IMR-90 (cell line): ENCODE results near the gene MTMR4. TPM values are rescaled to one million over a fixed set of nuclear protein-coding genes. Genes with fewer than 3 reads are reported as not detected.

Experiments used
- ATAC-seq: fragments of 200-7000 bp; cut with Tn5 transposase; 2 replicates; pipeline ENCODE4 v1.9.1; 2020; ENCODE audit warnings: low read depth, mild to moderate bottlenecking, moderate library complexity
- BruUV-seq: library from RNA; stranded (reverse); fragments of 400-500 nt; replicated peaks from 2 replicates; lab custom pipeline; 2021; lab: Mats Ljungman, UMichigan
- CTCF ChIA-PET: fragments of 300-600 bp; formaldehyde crosslinking; extraction: SDS; loops from one replicate; lab custom pipeline; 2021; ENCODE audit warnings: antibody characterized with exemption; lab: Yijun Ruan, JAX
- POLR2A ChIA-PET: fragments of 300-600 bp; sonication (Branson Sonifier 250); formaldehyde crosslinking; loops from one replicate; lab custom pipeline; 2022; ENCODE audit warnings: antibody characterized with exemption; ENCODE audit not compliant: unreplicated experiment; lab: Charles Lee
- DNase-seq: peaks from one replicate; pipeline ENCODE4 v3.0.0; 2013
- H2AFZ ChIP-seq: replicated peaks from 2 replicates; pipeline ENCODE3; 2013; ENCODE audit warnings: low read length, mild to moderate bottlenecking; ENCODE audit not compliant: poor library complexity
- H2AK5ac ChIP-seq: 2 replicates; pipeline ENCODE4 v1.6.1; 2013; ENCODE audit warnings: low read depth, low read length, inconsistent platforms
- H2AK9ac ChIP-seq: replicated peaks from 2 replicates; pipeline ENCODE3; 2013; ENCODE audit warnings: mild to moderate bottlenecking, low read depth, low read length, moderate library complexity; ENCODE audit not compliant: poor library complexity
- H2BK120ac ChIP-seq: 2 replicates; pipeline ENCODE4 v1.6.1; 2013; ENCODE audit warnings: low read depth, low read length, inconsistent platforms
- H2BK15ac ChIP-seq: 3 replicates; pipeline ENCODE4 v1.6.1; 2013; ENCODE audit warnings: low read depth, low read length, inconsistent platforms
- H2BK20ac ChIP-seq: 2 replicates; pipeline ENCODE4 v1.6.1; 2013; ENCODE audit warnings: low read depth, mild to moderate bottlenecking, inconsistent platforms, low read length, moderate library complexity
- H2BK5ac ChIP-seq: 2 replicates; pipeline ENCODE4 v1.6.1; 2013; ENCODE audit warnings: mild to moderate bottlenecking, low read depth, low read length, inconsistent platforms; ENCODE audit not compliant: poor library complexity, severe bottlenecking
- H3K14ac ChIP-seq: replicated peaks from 2 replicates; pipeline ENCODE4 v1.6.1; 2013; ENCODE audit warnings: low read depth, low read length, inconsistent platforms
- H3K18ac ChIP-seq: 2 replicates; pipeline ENCODE4 v1.6.1; 2013; ENCODE audit warnings: low read depth, low read length, control low read depth
- H3K23ac ChIP-seq: 2 replicates; pipeline ENCODE4 v1.6.1; 2013; ENCODE audit warnings: low read depth, low read length, inconsistent platforms
- H3K27ac ChIP-seq: 2 replicates; pipeline ENCODE4 v1.5.1; 2013; ENCODE audit warnings: mild to moderate bottlenecking, control low read depth, low read length; ENCODE audit not compliant: insufficient read depth
- H3K27me3 ChIP-seq: 2 replicates; pipeline ENCODE4 v1.6.1; 2013; ENCODE audit warnings: low read length; ENCODE audit not compliant: control insufficient read depth, insufficient read depth
- H3K36me3 ChIP-seq: 2 replicates; pipeline ENCODE4 v1.6.1; 2013; ENCODE audit warnings: low read length, mixed read lengths; ENCODE audit not compliant: control insufficient read depth, insufficient read depth
- H3K4ac ChIP-seq: 2 replicates; pipeline ENCODE4 v1.6.1; 2013; ENCODE audit warnings: low read depth, low read length, inconsistent platforms
- H3K4me1 ChIP-seq: 2 replicates; pipeline ENCODE4 v1.6.1; 2013; ENCODE audit warnings: low read length, mixed read lengths; ENCODE audit not compliant: control insufficient read depth, insufficient read depth
- H3K4me2 ChIP-seq: 2 replicates; pipeline ENCODE4 v1.6.1; 2013; ENCODE audit warnings: low read depth, mild to moderate bottlenecking, control low read depth, low read length, moderate library complexity
- H3K4me3 ChIP-seq: 2 replicates; pipeline ENCODE4 v1.5.1; 2013; ENCODE audit warnings: low read depth, mild to moderate bottlenecking, control low read depth, low read length, moderate library complexity; ENCODE audit not compliant: insufficient read depth
- H3K56ac ChIP-seq: 2 replicates; pipeline ENCODE4 v1.6.1; 2013; ENCODE audit warnings: low read length, inconsistent platforms; ENCODE audit not compliant: insufficient read depth; ENCODE audit errors: extremely low read depth
- H3K79me1 ChIP-seq, 2 experiments: 2 replicates each; pipeline ENCODE4 v1.6.1; 2013; ENCODE audit warnings: low read length in 2 of 2, inconsistent platforms in 1 of 2, low read depth in 1 of 2
- H3K9ac ChIP-seq: 2 replicates; pipeline ENCODE4 v1.6.1; 2013; ENCODE audit warnings: low read depth, low read length, control low read depth
- H3K9me1 ChIP-seq: 2 replicates; pipeline ENCODE4 v1.6.1; 2013; ENCODE audit warnings: low read length, inconsistent platforms; ENCODE audit not compliant: insufficient read depth
- H3K9me3 ChIP-seq: 2 replicates; pipeline ENCODE4 v1.6.1; 2013; ENCODE audit warnings: low read length; ENCODE audit not compliant: control insufficient read depth, insufficient read depth
- H4K20me1 ChIP-seq: 2 replicates; pipeline ENCODE4 v1.6.1; 2013; ENCODE audit warnings: low read length, inconsistent platforms; ENCODE audit not compliant: insufficient read depth
- H4K5ac ChIP-seq: 2 replicates; pipeline ENCODE4 v1.6.1; 2013; ENCODE audit warnings: mild to moderate bottlenecking, low read depth, low read length, control low read depth
- H4K8ac ChIP-seq, 2 experiments: 2 replicates each; pipeline ENCODE4 v1.6.1; 2013; ENCODE audit warnings: low read depth in 2 of 2, low read length in 2 of 2, control low read depth in 1 of 2, inconsistent platforms in 1 of 2
- H4K91ac ChIP-seq: 2 replicates; pipeline ENCODE4 v1.6.1; 2013; ENCODE audit warnings: low read depth, low read length, inconsistent platforms; ENCODE audit not compliant: insufficient read depth
- CTCF ChIP-seq: conservative IDR thresholded peaks from 2 replicates; pipeline ENCODE4 v1.5.1; 2012; ENCODE audit warnings: mild to moderate bottlenecking, low read depth, low read length, improper control_type of control experiment
- ELK1 ChIP-seq: fragments of 150-350 bp; IDR thresholded peaks from 2 replicates; pipeline ENCODE4 v1.6.1; 2016; ENCODE audit warnings: low read depth, mild to moderate bottlenecking, low read length, moderate library complexity, borderline replicate concordance
- MAZ ChIP-seq: IDR thresholded peaks from 2 replicates; pipeline ENCODE4 v1.6.1; 2012; ENCODE audit warnings: low read depth, mild to moderate bottlenecking, low read length, improper control_type of control experiment, moderate library complexity, borderline replicate concordance
- MXI1 ChIP-seq: IDR thresholded peaks from 2 replicates; pipeline ENCODE4 v1.6.1; 2012; ENCODE audit warnings: low read depth, mild to moderate bottlenecking, low read length, moderate library complexity, borderline replicate concordance
- POLR2A ChIP-seq: IDR thresholded peaks from 2 replicates; pipeline ENCODE4 v1.6.1; 2012; ENCODE audit warnings: mild to moderate bottlenecking, low read depth, low read length
- RFX5 ChIP-seq: IDR thresholded peaks from 2 replicates; pipeline ENCODE4 v1.8.0; 2012; ENCODE audit warnings: low read depth, mild to moderate bottlenecking, low read length, moderate library complexity
- WGBS, 2 experiments: methylation state at CpG; one replicate each; pipeline versions ENCODE4 v1.1.5 to v1.1.7; 2013; ENCODE audit warnings: missing lambda C conversion rate in 2 of 2; ENCODE audit not compliant: insufficient read length in 1 of 2; ENCODE audit errors: extremely low coverage in 2 of 2; 5-methylcytosine and 5-hydroxymethylcytosine counted together
- dilution Hi-C: fragments of 300-500 bp; cut with HindIII; formaldehyde crosslinking; loops from one replicate; pipeline ENCODE4 v1.14.3; 2018; ENCODE audit warnings: low sequenced_read_pairs; ENCODE audit not compliant: unreplicated experiment
- in situ Hi-C: fragments of 300-500 bp; cut with MboI; formaldehyde crosslinking; loops from 3 replicates; pipeline ENCODE4 v1.14.3; 2019; ENCODE audit warnings: low sequenced_read_pairs, inconsistent platforms, mixed read lengths
- intact Hi-C: fragments of 100-400 bp; cut with micrococcal nuclease; formaldehyde crosslinking; loops from 2 replicates; pipeline ENCODE4 v1.10.0; 2022
- polyA plus RNA-seq, 3 experiments: library from polyadenylated mRNA; depleted of rRNA; stranded (reverse); fragments of >200 nt; gene quantifications; 2 replicates each; pipeline ENCODE4 v1.2.3, GENCODE V29; 2012; ENCODE audit warnings: low replicate concordance in 1 of 3
- total RNA-seq: library from RNA; depleted of rRNA; stranded (reverse); fragments of >200 nt; gene quantifications from 2 replicates; pipeline ENCODE4 v1.2.3, GENCODE V29; 2012
- TF ChIP-seq, protein P1 (sequence below): fragments of 150-350 bp; IDR thresholded peaks from 2 replicates; pipeline ENCODE4 v1.6.1; 2017; ENCODE audit warnings: mild to moderate bottlenecking, antibody characterized with exemption, low read length, low read depth

Gene MTMR4
- total and polyA plus RNA-seq, 2 of the 4 experiments (the other 2 are of a cell fraction), result 13.2 to 42.5 TPM

GRCh38 chr17:58493506-58493905, 20.9 kb downstream of the MTMR4 start:
- no peak for TF ChIP-seq RFX5
- TF ChIP-seq MXI1, result no peak
- no peak for TF ChIP-seq MAZ
- TF ChIP-seq, protein P1, sequence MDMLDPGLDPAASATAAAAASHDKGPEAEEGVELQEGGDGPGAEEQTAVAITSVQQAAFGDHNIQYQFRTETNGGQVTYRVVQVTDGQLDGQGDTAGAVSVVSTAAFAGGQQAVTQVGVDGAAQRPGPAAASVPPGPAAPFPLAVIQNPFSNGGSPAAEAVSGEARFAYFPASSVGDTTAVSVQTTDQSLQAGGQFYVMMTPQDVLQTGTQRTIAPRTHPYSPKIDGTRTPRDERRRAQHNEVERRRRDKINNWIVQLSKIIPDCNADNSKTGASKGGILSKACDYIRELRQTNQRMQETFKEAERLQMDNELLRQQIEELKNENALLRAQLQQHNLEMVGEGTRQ, result no peak
- TF ChIP-seq POLR2A, result no peak
- no peak for TF ChIP-seq ELK1
- TF ChIP-seq CTCF, result no peak
- no peak overlapping the region for H3K27ac ChIP-seq
- no peak overlapping the region for H3K4me3 ChIP-seq
- H3K23ac ChIP-seq, result no peak overlapping the region
- H3K14ac ChIP-seq, result no peak overlapping the region
- H3K56ac ChIP-seq, result no peak overlapping the region
- no peak overlapping the region for H2AK5ac ChIP-seq
- no peak overlapping the region for H2BK120ac ChIP-seq
- no peak overlapping the region for H2BK15ac ChIP-seq
- ChIA-PET POLR2A (no interaction called here), CTCF (no interaction called here)
- peaks cover 68% of the 10 kb centered on the region for H3K36me3 ChIP-seq
- intact Hi-C loops, result no loop called here
- H3K9me3 ChIP-seq, result no peaks in the 10 kb centered on the region
- H3K18ac ChIP-seq, result no peak overlapping the region
- in situ Hi-C loops, result no loop called here
- no peak overlapping the region for H4K91ac ChIP-seq
- H3K9ac ChIP-seq, result no peak overlapping the region
- no peak overlapping the region for H2AFZ ChIP-seq
- H4K20me1 ChIP-seq, result no peaks in the 10 kb centered on the region
- peaks cover 4% of the 10 kb centered on the region; the same call in 1 of the 2 replicates for H3K9me1 ChIP-seq
- WGBS, 2 experiments, result no CpG with 5 or more reads among the region's 4 CpGs
- DNase-seq, result no peak
- H3K4me2 ChIP-seq, result no peak overlapping the region
- H2AK9ac ChIP-seq, result no peak overlapping the region
- H2BK5ac ChIP-seq, result no peak overlapping the region
- H4K8ac ChIP-seq, result no peak overlapping the region
- no peak overlapping the region for H3K4ac ChIP-seq
- no TSS peak for BruUV-seq
- H3K27me3 ChIP-seq, result no peaks in the 10 kb centered on the region
- dilution Hi-C loops, result no loop called here
- no peak for ATAC-seq
- no peak overlapping the region for H4K5ac ChIP-seq
- no peaks in the 10 kb centered on the region for H3K4me1 ChIP-seq
- H3K79me1 ChIP-seq, result no peaks in the 10 kb centered on the region
- no peak overlapping the region for H2BK20ac ChIP-seq
